OCI-LY3 (cell line): ENCODE results near the gene PRKCE.

ENCODE experiments used
- EZH2phosphoT487 ChIP-seq: fragments of 200-600 bp; shearing (Covaris generic); IDR thresholded peaks from 2 replicates; pipeline ENCODE4 v1.6.1; 2018; ENCODE audit warnings: antibody characterized with exemption, mixed run types, low read depth
- TF ChIP-seq, protein P1 (sequence below): fragments of 200-600, 300-600 bp; sonication (generic); IDR thresholded peaks from 2 replicates; pipeline ENCODE4 v1.5.1; 2014; ENCODE audit warnings: antibody characterized with exemption, low read length, low read depth

DNA sequence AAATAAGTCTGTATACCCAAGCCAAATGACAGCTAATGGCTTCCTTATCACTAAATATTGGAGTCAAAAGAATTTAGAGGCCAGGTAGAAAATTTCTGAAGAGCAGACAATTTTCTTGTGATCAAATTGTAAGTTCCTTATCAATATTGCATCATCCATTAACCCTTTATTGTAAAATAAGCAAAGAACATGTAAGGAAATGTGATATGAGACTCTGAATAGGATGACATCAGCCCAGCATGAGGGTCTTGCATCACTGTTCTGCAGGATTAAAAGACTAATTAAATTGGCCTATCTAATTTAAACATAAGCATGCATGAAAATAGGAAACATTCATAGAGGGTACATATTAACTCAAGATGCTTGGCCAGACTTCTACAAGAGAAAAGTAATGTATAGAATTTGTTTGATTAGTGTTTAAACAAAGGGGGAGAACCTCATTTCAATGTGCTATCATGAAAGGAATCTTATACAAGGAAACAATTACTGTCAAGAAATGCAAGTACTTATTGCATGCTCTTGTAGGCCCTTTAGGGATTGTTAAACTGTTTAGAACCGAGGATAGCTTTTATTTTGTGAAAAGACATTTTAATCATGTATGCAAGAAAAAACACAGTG lies 302.9 kb downstream of the PRKCE start:
- TF ChIP-seq, protein P1, sequence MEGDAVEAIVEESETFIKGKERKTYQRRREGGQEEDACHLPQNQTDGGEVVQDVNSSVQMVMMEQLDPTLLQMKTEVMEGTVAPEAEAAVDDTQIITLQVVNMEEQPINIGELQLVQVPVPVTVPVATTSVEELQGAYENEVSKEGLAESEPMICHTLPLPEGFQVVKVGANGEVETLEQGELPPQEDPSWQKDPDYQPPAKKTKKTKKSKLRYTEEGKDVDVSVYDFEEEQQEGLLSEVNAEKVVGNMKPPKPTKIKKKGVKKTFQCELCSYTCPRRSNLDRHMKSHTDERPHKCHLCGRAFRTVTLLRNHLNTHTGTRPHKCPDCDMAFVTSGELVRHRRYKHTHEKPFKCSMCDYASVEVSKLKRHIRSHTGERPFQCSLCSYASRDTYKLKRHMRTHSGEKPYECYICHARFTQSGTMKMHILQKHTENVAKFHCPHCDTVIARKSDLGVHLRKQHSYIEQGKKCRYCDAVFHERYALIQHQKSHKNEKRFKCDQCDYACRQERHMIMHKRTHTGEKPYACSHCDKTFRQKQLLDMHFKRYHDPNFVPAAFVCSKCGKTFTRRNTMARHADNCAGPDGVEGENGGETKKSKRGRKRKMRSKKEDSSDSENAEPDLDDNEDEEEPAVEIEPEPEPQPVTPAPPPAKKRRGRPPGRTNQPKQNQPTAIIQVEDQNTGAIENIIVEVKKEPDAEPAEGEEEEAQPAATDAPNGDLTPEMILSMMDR: no peak
- no peak for TF ChIP-seq EZH2phosphoT487
